GM12878 (cell line): ENCODE measurements around the gene RAPSN. TPM values are rescaled to one million over a fixed set of nuclear protein-coding genes. Genes with fewer than 3 reads are reported as not detected.

Experiments
- ATAC-seq: fragments of 200-7000 bp; cut with Tn5 transposase; 3 replicates; pipeline ENCODE4 v1.9.1; 2020; ENCODE audit warnings: mild to moderate bottlenecking, moderate library complexity
- BruUV-seq: library from RNA; stranded (reverse); fragments of 400-500 nt; replicated peaks from 2 replicates; lab custom pipeline; 2021; lab: Mats Ljungman, UMichigan
- CTCF ChIA-PET: fragments of 300-600 bp; sonication (Branson Sonifier 250); formaldehyde crosslinking; extraction: SDS; loops from one replicate; lab custom pipeline; 2021; ENCODE audit warnings: inconsistent platforms; lab: Yijun Ruan, JAX
- POLR2A ChIA-PET: fragments of 350-600 bp; formaldehyde crosslinking; extraction: SDS; loops from one replicate; lab custom pipeline; 2021; ENCODE audit warnings: inconsistent platforms; lab: Charles Lee
- RAD21 ChIA-PET: fragments of 300-600 bp; sonication (Branson Sonifier 250); formaldehyde crosslinking; loops from one replicate; lab custom pipeline; 2023; ENCODE audit warnings: antibody characterized with exemption; ENCODE audit not compliant: unreplicated experiment; lab: Charles Lee
- SMC1A ChIA-PET: fragments of 300-600 bp; sonication (Branson Sonifier 250); formaldehyde crosslinking; loops from one replicate; lab custom pipeline; 2023; ENCODE audit not compliant: unreplicated experiment, uncharacterized antibody; lab: Charles Lee
- DNase-seq: peaks from one replicate; pipeline ENCODE4 v3.0.0-alpha.2; 2011; ENCODE audit warnings: low read depth, low spot score
- FAIRE-seq: peaks from 3 replicates; lab custom pipeline; 2011; peaks lifted over from hg19 to GRCh38; lab: Jason Lieb, UNC
- H2AFZ ChIP-seq: 2 replicates; pipeline ENCODE4 v1.6.0; 2011; ENCODE audit warnings: low read depth, low read length, control low read depth; ENCODE audit not compliant: control insufficient read depth
- H3K27ac ChIP-seq: 2 replicates; pipeline ENCODE4 v1.5.1; 2011; ENCODE audit warnings: control low read depth; ENCODE audit not compliant: control insufficient read depth, insufficient read depth
- H3K27me3 ChIP-seq, 2 experiments: replicated peaks in 1 of 2; 2 replicates each; pipeline versions ENCODE4 v1.6.0 to v1.6.1; 2011; ENCODE audit warnings: low read length in 1 of 2; ENCODE audit not compliant: control insufficient read depth in 2 of 2, insufficient read depth in 2 of 2
- H3K36me3 ChIP-seq, 2 experiments: 2 replicates each; pipeline ENCODE4 v1.5.1; 2011; ENCODE audit warnings: low read length in 1 of 2; ENCODE audit not compliant: control insufficient read depth in 2 of 2, insufficient read depth in 2 of 2
- H3K4me1 ChIP-seq: 2 replicates; pipeline ENCODE4 v1.6.1; 2011; ENCODE audit warnings: mild to moderate bottlenecking, low read length, moderate library complexity, mixed read lengths; ENCODE audit not compliant: control insufficient read depth, insufficient read depth
- H3K4me2 ChIP-seq: 2 replicates; pipeline ENCODE4 v1.6.0; 2011; ENCODE audit warnings: control low read depth; ENCODE audit not compliant: control insufficient read depth, insufficient read depth
- H3K4me3 ChIP-seq: fragments of 200-600 bp; sonication (generic); 2 replicates; pipeline ENCODE4 v1.5.1; 2016
- H3K79me2 ChIP-seq: 2 replicates; pipeline ENCODE4 v1.6.0; 2011; ENCODE audit warnings: low read length; ENCODE audit not compliant: control insufficient read depth, insufficient read depth
- H3K9ac ChIP-seq: 2 replicates; pipeline ENCODE4 v1.8.0; 2011; ENCODE audit warnings: low read length, control low read depth, mixed read lengths; ENCODE audit not compliant: control insufficient read depth, insufficient read depth
- H3K9me3 ChIP-seq: replicated peaks from 3 replicates; pipeline ENCODE4 v1.5.1; 2011; ENCODE audit warnings: mild to moderate bottlenecking, low read length; ENCODE audit not compliant: control insufficient read depth, insufficient read depth
- H4K20me1 ChIP-seq: 2 replicates; pipeline ENCODE4 v1.6.0; 2011; ENCODE audit not compliant: control insufficient read depth, insufficient read depth
- CBX3 ChIP-seq: fragments of 200-600 bp; sonication (generic); IDR thresholded peaks from 2 replicates; pipeline ENCODE4 v1.6.1; 2016; ENCODE audit warnings: low read depth, borderline replicate concordance
- CBX5 ChIP-seq: sonication (generic); IDR thresholded peaks from 2 replicates; pipeline ENCODE4 v1.6.1; 2016; ENCODE audit warnings: low read depth, moderate library complexity, mild to moderate bottlenecking, inconsistent platforms
- CREM ChIP-seq: IDR thresholded peaks from 2 replicates; pipeline ENCODE4 v1.6.1; 2014; ENCODE audit warnings: antibody characterized with exemption, low read depth
- FOXK2 ChIP-seq: fragments of 450-650 bp; IDR thresholded peaks from 2 replicates; pipeline ENCODE4 v1.6.1; 2017; ENCODE audit warnings: mild to moderate bottlenecking, moderate library complexity
- HDGF ChIP-seq: fragments of 450-650 bp; IDR thresholded peaks from 2 replicates; pipeline ENCODE4 v1.6.1; 2016; ENCODE audit warnings: antibody characterized with exemption
- JUNB ChIP-seq: IDR thresholded peaks from 2 replicates; pipeline ENCODE4 v1.6.1; 2016; ENCODE audit warnings: antibody characterized with exemption, mild to moderate bottlenecking
- KDM1A ChIP-seq: fragments of 200-600 bp; sonication (generic); IDR thresholded peaks from 2 replicates; pipeline ENCODE4 v1.6.1; 2016; ENCODE audit warnings: borderline replicate concordance
- MTA2 ChIP-seq: fragments of 450-650 bp; IDR thresholded peaks from 2 replicates; pipeline ENCODE4 v1.6.1; 2016; ENCODE audit warnings: low read depth, mild to moderate bottlenecking, moderate library complexity
- MXI1 ChIP-seq: fragments of 150-350 bp; IDR thresholded peaks from 2 replicates; pipeline ENCODE4 v1.6.1; 2011; ENCODE audit warnings: low read depth, mild to moderate bottlenecking, inconsistent platforms, low read length, improper control_type of control experiment
- PAX8 ChIP-seq: fragments of 450-650 bp; IDR thresholded peaks from 2 replicates; pipeline ENCODE4 v1.6.1; 2017; ENCODE audit warnings: mild to moderate bottlenecking, moderate library complexity
- SMARCA5 ChIP-seq: fragments of 450-650 bp; IDR thresholded peaks from 2 replicates; pipeline ENCODE4 v1.6.1; 2017; ENCODE audit warnings: mild to moderate bottlenecking
- ZNF24 ChIP-seq: fragments of 450-650 bp; IDR thresholded peaks from 2 replicates; pipeline ENCODE4 v1.6.1; 2017; ENCODE audit warnings: antibody characterized with exemption, mild to moderate bottlenecking
- WGBS: methylation state at CpG from one replicate; pipeline ENCODE4 v1.1.6; 2016; ENCODE audit warnings: low lambda C conversion rate; ENCODE audit not compliant: insufficient replicate concordance, insufficient coverage; ENCODE audit errors: missing lambda C conversion rate; 5-methylcytosine and 5-hydroxymethylcytosine counted together
- in situ Hi-C: fragments of 300-500 bp; cut with MboI; formaldehyde crosslinking; loops from 9 replicates; pipeline ENCODE4 v1.14.3; 2018; ENCODE audit warnings: mixed read lengths
- intact Hi-C: fragments of 100-400 bp; cut with micrococcal nuclease; formaldehyde crosslinking; loops from one replicate; pipeline ENCODE4 v1.14.2; 2022; ENCODE audit not compliant: unreplicated experiment
- polyA plus RNA-seq, 11 experiments: library from polyadenylated mRNA; depleted of rRNA in 4 of 11; unstranded in 6 of 11; stranded (reverse) in 5 of 11; fragments of >200 nt; fragmentation: Nextera tagmentation in 4 of 11; fragmentation: Illumina TruSeq in 1 of 11; extraction: Ambion mirVana in 4 of 11; extraction: Trizol in 1 of 11; gene quantifications; 1 replicate in 1 of 11; 2 replicates in 10 of 11; pipeline versions ENCODE4 v1.2.1 to v1.2.3, GENCODE V29; 2011 to 2016; ENCODE audit warnings: inconsistent platforms in 2 of 11, missing spikeins in 2 of 11, low read depth in 1 of 11
- total RNA-seq, 4 experiments: library from RNA; depleted of rRNA in 3 of 4; stranded (reverse); fragments of >200 nt in 3 of 4; fragmentation: Illumina TruSeq in 1 of 4; extraction: Trizol in 1 of 4; gene quantifications; 2 replicates each; pipeline versions ENCODE4 v1.2.1 to v1.2.3, GENCODE V29; 2013 to 2021
- TF ChIP-seq, protein P1 (sequence below): IDR thresholded peaks from 2 replicates; pipeline ENCODE4 v1.6.1; 2012; ENCODE audit warnings: low read depth, low read length, improper control_type of control experiment
- TF ChIP-seq, protein P2 (sequence below): IDR thresholded peaks from 2 replicates; pipeline ENCODE4 v1.6.1; 2012; ENCODE audit warnings: improper control_type of control experiment, low read depth, low read length; ENCODE audit not compliant: insufficient replicate concordance
- TF ChIP-seq, protein P3 (sequence below): fragments of 450-650 bp; formaldehyde crosslinking; IDR thresholded peaks from 2 replicates; pipeline ENCODE4 v1.5.0; 2022; ENCODE audit warnings: mild to moderate bottlenecking, missing genetic modification characterization

The RAPSN gene
- total and polyA plus RNA-seq, 10 of the 15 experiments (the other 5 are each of a cell fraction or from before 2014, with no cell fraction given), result 0.08 to 0.23 (median 0.14) TPM; not detected in 6

DNA sequence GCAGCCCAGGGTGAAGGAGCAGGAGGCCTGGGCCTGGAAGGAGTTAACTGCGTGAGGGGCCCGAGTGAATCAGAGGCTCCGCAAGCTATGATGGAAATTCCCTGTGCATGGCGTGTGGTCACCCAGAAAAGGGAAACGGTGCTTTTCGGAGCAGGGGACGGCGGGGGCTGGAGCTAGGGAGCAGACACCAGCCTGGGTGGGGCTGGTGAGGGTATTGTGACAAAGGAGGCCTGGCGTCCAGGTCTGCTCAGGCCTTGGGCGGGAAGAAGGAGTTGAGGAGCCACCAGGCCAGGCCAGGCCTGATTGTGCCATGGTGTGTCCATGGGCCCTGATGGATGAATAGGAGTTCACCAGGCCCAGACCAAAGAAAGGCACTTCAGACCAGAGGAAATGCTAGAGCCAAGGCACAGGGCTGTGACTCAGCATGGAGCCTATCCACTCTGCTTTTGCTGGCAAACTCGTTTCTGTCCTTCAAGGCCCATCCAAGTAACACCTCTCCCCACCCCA lies 57.8 kb downstream of the RAPSN start:
- in situ Hi-C loops, result no loop called here
- peak overlapping the region; percentile 32 for H3K4me2 ChIP-seq
- WGBS, result 78% methylated on average over 11 of the region's 11 CpGs
- peak; percentile 81 for ATAC-seq
- no peak for DNase-seq
- H3K27me3 ChIP-seq, result no peaks in the 10 kb centered on the region
- intact Hi-C loops, result no loop called here
- ChIA-PET CTCF (interaction anchor here (1.0 to 5.0 kb wide), 9 partner anchors 10 to 22 kb away, joined by 3 to 16 read pairs (median 4); partner anchors contain the start of gene SPI1), POLR2A (interaction anchor here (1.3 to 8.5 kb wide), 6 partner anchors 9 to 177 kb away, joined by 4 to 94 read pairs (median 10); partner anchors contain the start of genes SLC39A13 and SPI1), RAD21 (interaction anchor here (1.1 to 3.7 kb wide), 5 partner anchors 9 to 18 kb away, joined by 3 to 21 read pairs (median 15); partner anchors contain the start of gene SPI1), SMC1A (interaction anchor here (0.6 to 5.0 kb wide), 6 partner anchors 9 to 143 kb away, joined by 3 to 36 read pairs (median 8); partner anchors contain the start of genes ACP2 and SPI1)
- H2AFZ ChIP-seq, result peak overlapping the region; percentile 1; the same call in 1 of the 2 replicates
- FAIRE-seq, result no peak
- H3K27ac ChIP-seq, result peak overlapping the region; percentile 78
- H4K20me1 ChIP-seq, result no peaks in the 10 kb centered on the region
- peaks cover 41% of the 10 kb centered on the region for H3K4me1 ChIP-seq
- H3K79me2 ChIP-seq, result no peaks in the 10 kb centered on the region; the same call in 1 of the 2 replicates
- peak overlapping the region; percentile 62; the same call in 1 of the 2 replicates for H3K9ac ChIP-seq
- H3K4me3 ChIP-seq, result no peak overlapping the region
- BruUV-seq, result no TSS peak
- H3K9me3 ChIP-seq, result no peaks in the 10 kb centered on the region
- no peaks in the 10 kb centered on the region; a peak in 1 of 4 replicates for H3K36me3 ChIP-seq
- TF ChIP-seq SMARCA5 (peak; percentile 80), ZNF24 (no peak), FOXK2 (no peak), MTA2 (0 out of 2 replicates have a peak, but pooled peaks have one; percentile 32), PAX8 (no peak), JUNB (no peak), HDGF (peak; percentile 59; the same call in 1 of the 2 replicates), CBX3 (no peak), MXI1 (peak; percentile 48; the same call in 1 of the 2 replicates), CREM (no peak), KDM1A (no peak), CBX5 (no peak)
- TF ChIP-seq, protein P1, sequence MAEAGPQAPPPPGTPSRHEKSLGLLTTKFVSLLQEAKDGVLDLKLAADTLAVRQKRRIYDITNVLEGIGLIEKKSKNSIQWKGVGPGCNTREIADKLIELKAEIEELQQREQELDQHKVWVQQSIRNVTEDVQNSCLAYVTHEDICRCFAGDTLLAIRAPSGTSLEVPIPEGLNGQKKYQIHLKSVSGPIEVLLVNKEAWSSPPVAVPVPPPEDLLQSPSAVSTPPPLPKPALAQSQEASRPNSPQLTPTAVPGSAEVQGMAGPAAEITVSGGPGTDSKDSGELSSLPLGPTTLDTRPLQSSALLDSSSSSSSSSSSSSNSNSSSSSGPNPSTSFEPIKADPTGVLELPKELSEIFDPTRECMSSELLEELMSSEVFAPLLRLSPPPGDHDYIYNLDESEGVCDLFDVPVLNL, result no peak
- TF ChIP-seq, protein P2, sequence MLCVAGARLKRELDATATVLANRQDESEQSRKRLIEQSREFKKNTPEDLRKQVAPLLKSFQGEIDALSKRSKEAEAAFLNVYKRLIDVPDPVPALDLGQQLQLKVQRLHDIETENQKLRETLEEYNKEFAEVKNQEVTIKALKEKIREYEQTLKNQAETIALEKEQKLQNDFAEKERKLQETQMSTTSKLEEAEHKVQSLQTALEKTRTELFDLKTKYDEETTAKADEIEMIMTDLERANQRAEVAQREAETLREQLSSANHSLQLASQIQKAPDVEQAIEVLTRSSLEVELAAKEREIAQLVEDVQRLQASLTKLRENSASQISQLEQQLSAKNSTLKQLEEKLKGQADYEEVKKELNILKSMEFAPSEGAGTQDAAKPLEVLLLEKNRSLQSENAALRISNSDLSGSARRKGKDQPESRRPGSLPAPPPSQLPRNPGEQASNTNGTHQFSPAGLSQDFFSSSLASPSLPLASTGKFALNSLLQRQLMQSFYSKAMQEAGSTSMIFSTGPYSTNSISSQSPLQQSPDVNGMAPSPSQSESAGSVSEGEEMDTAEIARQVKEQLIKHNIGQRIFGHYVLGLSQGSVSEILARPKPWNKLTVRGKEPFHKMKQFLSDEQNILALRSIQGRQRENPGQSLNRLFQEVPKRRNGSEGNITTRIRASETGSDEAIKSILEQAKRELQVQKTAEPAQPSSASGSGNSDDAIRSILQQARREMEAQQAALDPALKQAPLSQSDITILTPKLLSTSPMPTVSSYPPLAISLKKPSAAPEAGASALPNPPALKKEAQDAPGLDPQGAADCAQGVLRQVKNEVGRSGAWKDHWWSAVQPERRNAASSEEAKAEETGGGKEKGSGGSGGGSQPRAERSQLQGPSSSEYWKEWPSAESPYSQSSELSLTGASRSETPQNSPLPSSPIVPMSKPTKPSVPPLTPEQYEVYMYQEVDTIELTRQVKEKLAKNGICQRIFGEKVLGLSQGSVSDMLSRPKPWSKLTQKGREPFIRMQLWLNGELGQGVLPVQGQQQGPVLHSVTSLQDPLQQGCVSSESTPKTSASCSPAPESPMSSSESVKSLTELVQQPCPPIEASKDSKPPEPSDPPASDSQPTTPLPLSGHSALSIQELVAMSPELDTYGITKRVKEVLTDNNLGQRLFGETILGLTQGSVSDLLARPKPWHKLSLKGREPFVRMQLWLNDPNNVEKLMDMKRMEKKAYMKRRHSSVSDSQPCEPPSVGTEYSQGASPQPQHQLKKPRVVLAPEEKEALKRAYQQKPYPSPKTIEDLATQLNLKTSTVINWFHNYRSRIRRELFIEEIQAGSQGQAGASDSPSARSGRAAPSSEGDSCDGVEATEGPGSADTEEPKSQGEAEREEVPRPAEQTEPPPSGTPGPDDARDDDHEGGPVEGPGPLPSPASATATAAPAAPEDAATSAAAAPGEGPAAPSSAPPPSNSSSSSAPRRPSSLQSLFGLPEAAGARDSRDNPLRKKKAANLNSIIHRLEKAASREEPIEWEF, result no peak
- TF ChIP-seq, protein P3, sequence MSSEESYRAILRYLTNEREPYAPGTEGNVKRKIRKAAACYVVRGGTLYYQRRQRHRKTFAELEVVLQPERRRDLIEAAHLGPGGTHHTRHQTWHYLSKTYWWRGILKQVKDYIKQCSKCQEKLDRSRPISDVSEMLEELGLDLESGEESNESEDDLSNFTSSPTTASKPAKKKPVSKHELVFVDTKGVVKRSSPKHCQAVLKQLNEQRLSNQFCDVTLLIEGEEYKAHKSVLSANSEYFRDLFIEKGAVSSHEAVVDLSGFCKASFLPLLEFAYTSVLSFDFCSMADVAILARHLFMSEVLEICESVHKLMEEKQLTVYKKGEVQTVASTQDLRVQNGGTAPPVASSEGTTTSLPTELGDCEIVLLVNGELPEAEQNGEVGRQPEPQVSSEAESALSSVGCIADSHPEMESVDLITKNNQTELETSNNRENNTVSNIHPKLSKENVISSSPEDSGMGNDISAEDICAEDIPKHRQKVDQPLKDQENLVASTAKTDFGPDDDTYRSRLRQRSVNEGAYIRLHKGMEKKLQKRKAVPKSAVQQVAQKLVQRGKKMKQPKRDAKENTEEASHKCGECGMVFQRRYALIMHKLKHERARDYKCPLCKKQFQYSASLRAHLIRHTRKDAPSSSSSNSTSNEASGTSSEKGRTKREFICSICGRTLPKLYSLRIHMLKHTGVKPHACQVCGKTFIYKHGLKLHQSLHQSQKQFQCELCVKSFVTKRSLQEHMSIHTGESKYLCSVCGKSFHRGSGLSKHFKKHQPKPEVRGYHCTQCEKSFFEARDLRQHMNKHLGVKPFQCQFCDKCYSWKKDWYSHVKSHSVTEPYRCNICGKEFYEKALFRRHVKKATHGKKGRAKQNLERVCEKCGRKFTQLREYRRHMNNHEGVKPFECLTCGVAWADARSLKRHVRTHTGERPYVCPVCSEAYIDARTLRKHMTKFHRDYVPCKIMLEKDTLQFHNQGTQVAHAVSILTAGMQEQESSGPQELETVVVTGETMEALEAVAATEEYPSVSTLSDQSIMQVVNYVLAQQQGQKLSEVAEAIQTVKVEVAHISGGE (CRISPR knock-in tag), result no peak
